H1 (cell line): ENCODE data around the gene TAC1. TPM values are rescaled to one million over a fixed set of nuclear protein-coding genes. Genes with fewer than 3 reads are reported as not detected.

Source experiments
- CTCF ChIA-PET: fragments of 300-600 bp; sonication (Branson Sonifier 250); formaldehyde crosslinking; loops from one replicate; lab custom pipeline; 2021; ENCODE audit not compliant: partially characterized antibody; lab: Charles Lee
- POLR2A ChIA-PET: fragments of 300-600 bp; sonication (Branson Sonifier 250); formaldehyde crosslinking; loops from one replicate; lab custom pipeline; 2021; ENCODE audit warnings: inconsistent platforms; ENCODE audit not compliant: partially characterized antibody; lab: Charles Lee
- DNase-seq, 2 experiments: peaks; one replicate each; pipeline versions ENCODE4 v3.0.0 to v3.0.0-alpha.2; 2010 to 2022; ENCODE audit warnings: low spot score in 2 of 2, low read depth in 1 of 2, mixed read lengths in 1 of 2
- FAIRE-seq: peaks from 2 replicates; lab custom pipeline; 2011; peaks lifted over from hg19 to GRCh38; lab: Jason Lieb, UNC
- H2AFZ ChIP-seq: 2 replicates; pipeline ENCODE4 v1.8.1; 2012; ENCODE audit warnings: low read length, inconsistent platforms
- H2AK5ac ChIP-seq: 2 replicates; pipeline ENCODE4 v1.6.1; 2013; ENCODE audit warnings: low read depth, low read length
- H2BK120ac ChIP-seq: replicated peaks from 2 replicates; pipeline ENCODE3; 2013; ENCODE audit warnings: low read depth, low read length, inconsistent platforms
- H2BK12ac ChIP-seq: 2 replicates; pipeline ENCODE4 v1.6.1; 2013; ENCODE audit warnings: low read depth, low read length
- H2BK15ac ChIP-seq: 2 replicates; pipeline ENCODE4 v1.6.1; 2013; ENCODE audit warnings: low read length
- H2BK20ac ChIP-seq: 2 replicates; pipeline ENCODE4 v1.6.1; 2013; ENCODE audit warnings: low read length
- H2BK5ac ChIP-seq: 2 replicates; pipeline ENCODE4 v1.6.1; 2013; ENCODE audit warnings: low read depth, low read length
- H3K14ac ChIP-seq: 2 replicates; pipeline ENCODE4 v1.6.1; 2013; ENCODE audit warnings: inconsistent platforms; ENCODE audit not compliant: insufficient read length
- H3K18ac ChIP-seq: 2 replicates; pipeline ENCODE4 v1.6.1; 2013; ENCODE audit warnings: low read length; ENCODE audit errors: extremely low read depth
- H3K23ac ChIP-seq: 2 replicates; pipeline ENCODE4 v1.6.1; 2013; ENCODE audit warnings: inconsistent platforms; ENCODE audit not compliant: insufficient read length
- H3K23me2 ChIP-seq: 2 replicates; pipeline ENCODE4 v1.6.1; 2013; ENCODE audit warnings: low read depth, low read length
- H3K27ac ChIP-seq: 2 replicates; pipeline ENCODE4 v1.6.1; 2011; ENCODE audit warnings: low read depth, low read length, inconsistent platforms
- H3K27me3 ChIP-seq, 4 experiments: replicated peaks in 1 of 4; 1 replicate in 1 of 4; 2 replicates in 3 of 4; pipeline versions ENCODE4 v1.6.1 to v1.8.1; 2011 to 2013; ENCODE audit warnings: low read length in 3 of 4, mild to moderate bottlenecking in 3 of 4, inconsistent platforms in 2 of 4, mixed read lengths in 2 of 4, moderate library complexity in 1 of 4; ENCODE audit not compliant: control insufficient read depth in 3 of 4, insufficient read depth in 3 of 4; ENCODE audit errors: extremely low read depth in 1 of 4
- H3K36me3 ChIP-seq, 4 experiments: 2 replicates each; pipeline versions ENCODE4 v1.6.1 to v1.8.1; 2011 to 2013; ENCODE audit warnings: mild to moderate bottlenecking in 4 of 4, low read length in 3 of 4, moderate library complexity in 2 of 4, control low read depth in 1 of 4, inconsistent platforms in 1 of 4; ENCODE audit not compliant: insufficient read depth in 4 of 4, control insufficient read depth in 2 of 4
- H3K4ac ChIP-seq: replicated peaks from 2 replicates; pipeline ENCODE3; 2013; ENCODE audit warnings: low read length, low read depth, mixed read lengths, inconsistent platforms; ENCODE audit not compliant: insufficient read length
- H3K4me1 ChIP-seq, 4 experiments: replicated peaks in 1 of 4; 1 replicate in 1 of 4; 2 replicates in 3 of 4; pipeline versions ENCODE4 v1.6.1 to v1.8.1; 2011 to 2013; ENCODE audit warnings: low read length in 3 of 4, inconsistent platforms in 2 of 4, mixed read lengths in 1 of 4; ENCODE audit not compliant: insufficient read depth in 4 of 4, control insufficient read depth in 3 of 4
- H3K4me2 ChIP-seq, 2 experiments: 2 replicates each; pipeline versions ENCODE4 v1.6.1 to v1.8.1; 2011 to 2013; ENCODE audit warnings: low read depth in 2 of 2, low read length in 2 of 2, control low read depth in 1 of 2, inconsistent platforms in 1 of 2, mild to moderate bottlenecking in 1 of 2; ENCODE audit not compliant: insufficient read depth in 1 of 2
- H3K4me3 ChIP-seq, 4 experiments: fragments of 200-600, 300-600 bp in 1 of 4; sonication (generic), shearing (Covaris generic), sonication (Bioruptor Twin) in 1 of 4; 2 replicates each; pipeline versions ENCODE4 v1.5.1 to v1.8.1; 2011 to 2016; ENCODE audit warnings: low read length in 4 of 4, low read depth in 3 of 4, control low read depth in 2 of 4, inconsistent platforms in 2 of 4, mild to moderate bottlenecking in 2 of 4, mixed read lengths in 1 of 4, moderate library complexity in 1 of 4; ENCODE audit not compliant: insufficient read depth in 2 of 4; ENCODE audit errors: extremely low read depth in 1 of 4
- H3K56ac ChIP-seq: replicated peaks from 2 replicates; pipeline ENCODE3; 2013; ENCODE audit warnings: low read depth, mild to moderate bottlenecking, mixed read lengths, low read length, inconsistent platforms; ENCODE audit not compliant: insufficient read length
- H3K79me1 ChIP-seq: 2 replicates; pipeline ENCODE4 v1.6.1; 2013; ENCODE audit warnings: low read depth, low read length, control low read depth
- H3K79me2 ChIP-seq, 2 experiments: 2 replicates each; pipeline versions ENCODE4 v1.6.1 to v1.8.1; 2012 to 2013; ENCODE audit warnings: low read length in 2 of 2, mild to moderate bottlenecking in 2 of 2, inconsistent platforms in 1 of 2; ENCODE audit not compliant: insufficient read depth in 2 of 2, control insufficient read depth in 1 of 2
- H3K9ac ChIP-seq, 4 experiments: replicated peaks in 1 of 4; 1 replicate in 1 of 4; 2 replicates in 3 of 4; pipeline versions ENCODE4 v1.6.1 to v1.8.1; 2011 to 2013; ENCODE audit warnings: low read depth in 3 of 4, low read length in 3 of 4, control low read depth in 2 of 4, mild to moderate bottlenecking in 2 of 4, moderate library complexity in 2 of 4, inconsistent platforms in 1 of 4; ENCODE audit errors: extremely low read depth in 1 of 4
- H3K9me3 ChIP-seq, 2 experiments: 2 replicates each; pipeline versions ENCODE4 v1.6.1 to v1.8.1; 2012 to 2013; ENCODE audit warnings: mild to moderate bottlenecking in 2 of 2, moderate library complexity in 2 of 2, control low read depth in 1 of 2, inconsistent platforms in 1 of 2, low read depth in 1 of 2, low read length in 1 of 2, mixed read lengths in 1 of 2; ENCODE audit not compliant: insufficient read depth in 2 of 2
- H4K20me1 ChIP-seq, 2 experiments: replicated peaks in 1 of 2; 2 replicates each; pipeline versions ENCODE3 to v1.8.1; 2011 to 2013; ENCODE audit warnings: inconsistent platforms in 2 of 2, low read length in 2 of 2, mild to moderate bottlenecking in 1 of 2; ENCODE audit not compliant: insufficient read depth in 2 of 2, control insufficient read depth in 1 of 2
- H4K5ac ChIP-seq: 2 replicates; pipeline ENCODE4 v1.6.1; 2013; ENCODE audit warnings: low read length, low read depth, mixed read lengths, inconsistent platforms; ENCODE audit not compliant: insufficient read length
- H4K8ac ChIP-seq: 2 replicates; pipeline ENCODE4 v1.8.0; 2013; ENCODE audit warnings: mild to moderate bottlenecking, moderate library complexity, low read length, inconsistent platforms; ENCODE audit not compliant: insufficient read depth; ENCODE audit errors: extremely low read depth
- H4K91ac ChIP-seq: replicated peaks from 2 replicates; pipeline ENCODE3; 2013; ENCODE audit warnings: low read length, mixed read lengths, inconsistent platforms; ENCODE audit not compliant: insufficient read length
- ATF2 ChIP-seq: IDR thresholded peaks from 2 replicates; pipeline ENCODE4 v1.6.1; 2012; ENCODE audit warnings: low read length, inconsistent platforms
- CBX5 ChIP-seq: fragments of 300-800, 300-1000 bp; sonication (generic); IDR thresholded peaks from 2 replicates; pipeline ENCODE4 v1.7.1; 2016; ENCODE audit warnings: antibody characterized with exemption, low read length, low read depth
- CBX8 ChIP-seq: fragments of 300-800, 300-1000 bp; sonication (generic); IDR thresholded peaks from 2 replicates; pipeline ENCODE4 v1.7.1; 2016; ENCODE audit warnings: low read depth, low read length, borderline replicate concordance
- EGR1 ChIP-seq: IDR thresholded peaks from 2 replicates; pipeline ENCODE4 v1.6.1; 2011; ENCODE audit warnings: low read depth, low read length, borderline replicate concordance
- EP300 ChIP-seq, 2 experiments: IDR thresholded peaks; 1 replicate in 1 of 2; 2 replicates in 1 of 2; pipeline ENCODE4 v1.6.1; 2011 to 2012; ENCODE audit warnings: low read depth in 2 of 2, low read length in 2 of 2, mild to moderate bottlenecking in 2 of 2, borderline replicate concordance in 1 of 2, inconsistent platforms in 1 of 2, moderate library complexity in 1 of 2
- EZH2 ChIP-seq: fragments of 200-600 bp; sonication (generic); IDR thresholded peaks from 2 replicates; pipeline ENCODE4 v1.7.1; 2012; ENCODE audit warnings: low read depth, mild to moderate bottlenecking, moderate library complexity, low read length, inconsistent platforms; ENCODE audit not compliant: severe bottlenecking
- GTF2F1 ChIP-seq: IDR thresholded peaks from 2 replicates; pipeline ENCODE4 v1.6.1; 2012; ENCODE audit warnings: low read depth, low read length, improper control_type of control experiment, borderline replicate concordance
- JUN ChIP-seq: IDR thresholded peaks from 2 replicates; pipeline ENCODE4 v1.6.1; 2011; ENCODE audit warnings: low read depth, mild to moderate bottlenecking, improper control_type of control experiment, low read length
- MAFK ChIP-seq: IDR thresholded peaks from 2 replicates; pipeline ENCODE4 v1.6.1; 2012; ENCODE audit warnings: low read depth, mild to moderate bottlenecking, improper control_type of control experiment, low read length
- POU5F1 ChIP-seq: IDR thresholded peaks from 2 replicates; pipeline ENCODE4 v1.6.1; 2011; ENCODE audit warnings: low read depth, mild to moderate bottlenecking, low read length, moderate library complexity
- SP1 ChIP-seq: IDR thresholded peaks from 2 replicates; pipeline ENCODE4 v1.6.1; 2011; ENCODE audit warnings: low read depth, low read length
- SRF ChIP-seq: IDR thresholded peaks from 2 replicates; pipeline ENCODE4 v1.6.1; 2011; ENCODE audit warnings: mild to moderate bottlenecking, low read depth, low read length, moderate library complexity
- SUZ12 ChIP-seq: fragments of 200-600 bp; sonication (generic); IDR thresholded peaks from 2 replicates; pipeline ENCODE4 v1.6.1; 2012; ENCODE audit warnings: mild to moderate bottlenecking, inconsistent platforms, low read length, moderate library complexity, mixed read lengths
- TAF1 ChIP-seq: IDR thresholded peaks from 2 replicates; pipeline ENCODE4 v1.6.1; 2011; ENCODE audit warnings: mild to moderate bottlenecking, low read depth, low read length
- WGBS, 2 experiments: shearing (Covaris generic) in 1 of 2; methylation state at CpG; one replicate each; pipeline versions ENCODE4 v1.1.6 to v1.1.7; 2013 to 2015; ENCODE audit warnings: low lambda C conversion rate in 2 of 2, mixed read lengths in 2 of 2, inconsistent platforms in 1 of 2, low coverage in 1 of 2, missing lambda C conversion rate in 1 of 2; ENCODE audit not compliant: insufficient replicate concordance in 2 of 2, insufficient coverage in 1 of 2, insufficient read length in 1 of 2; ENCODE audit errors: extremely low coverage in 1 of 2, missing lambda C conversion rate in 1 of 2; 5-methylcytosine and 5-hydroxymethylcytosine counted together
- polyA plus RNA-seq, 7 experiments: library from polyadenylated mRNA; depleted of rRNA in 3 of 7; stranded (reverse) in 5 of 7; unstranded in 2 of 7; fragments of >200 nt in 5 of 7; fragments of 200-250 nt in 2 of 7; gene quantifications; 1 replicate in 5 of 7; 2 replicates in 1 of 7; 4 replicates in 1 of 7; pipeline versions ENCODE4 v1.2.1 to v1.2.3, GENCODE V29; 2011 to 2013; ENCODE audit warnings: missing spikeins in 2 of 7, mixed read lengths in 2 of 7
- total RNA-seq: library from RNA; stranded (reverse); fragmentation: NEBNext Ultra II Directional; extraction: Animal tissue kit (Norgen Biotek cat#: 25700); gene quantifications from 2 replicates; pipeline ENCODE4 v1.2.1, GENCODE V29; 2021

TAC1 gene
- total and polyA plus RNA-seq, 2 of the 8 experiments (the other 6 are each of a cell fraction or from before 2014, with no cell fraction given) = 1.7 to 4.3 TPM

GRCh38 chr7:97751566-97751965, 19.7 kb downstream of the TAC1 start:
- H3K79me1 ChIP-seq = no peaks in the 10 kb centered on the region
- no peaks in the 10 kb centered on the region; the same call in 1 of the 2 replicates for H3K23me2 ChIP-seq
- H3K27ac ChIP-seq = no peak overlapping the region
- H3K27me3 ChIP-seq = no peaks in the 10 kb centered on the region
- H3K36me3 ChIP-seq = no peaks in the 10 kb centered on the region
- H3K9ac ChIP-seq = no peak overlapping the region
- H4K8ac ChIP-seq = no peak overlapping the region
- ChIA-PET POLR2A (no interaction called here), CTCF (no interaction called here)
- no peak overlapping the region for H3K4me2 ChIP-seq
- H4K20me1 ChIP-seq = no peaks in the 10 kb centered on the region
- H3K56ac ChIP-seq = no peak overlapping the region
- no peak overlapping the region for H2AFZ ChIP-seq
- no peaks in the 10 kb centered on the region for H3K4me1 ChIP-seq
- H3K9me3 ChIP-seq = no peaks in the 10 kb centered on the region
- H2BK120ac ChIP-seq = no peak overlapping the region
- no peak overlapping the region for H4K91ac ChIP-seq
- no peak overlapping the region for H2BK15ac ChIP-seq
- no peak overlapping the region for H3K4ac ChIP-seq
- no peak for FAIRE-seq
- H2BK20ac ChIP-seq = no peak overlapping the region
- no peak overlapping the region for H2BK5ac ChIP-seq
- WGBS, 2 experiments = 85% methylated on average over 2 of the region's 2 CpGs; no CpG with 5 or more reads in 1 of the 2 experiments
- DNase-seq = no peak
- H3K4me3 ChIP-seq = no peak overlapping the region
- no peak overlapping the region for H3K23ac ChIP-seq
- H3K79me2 ChIP-seq = no peaks in the 10 kb centered on the region
- no peak overlapping the region for H2BK12ac ChIP-seq
- H2AK5ac ChIP-seq = no peak overlapping the region
- no peak overlapping the region for H3K18ac ChIP-seq
- H3K14ac ChIP-seq = no peak overlapping the region
- H4K5ac ChIP-seq = no peak overlapping the region
- TF ChIP-seq CBX8 = no peak
- TF ChIP-seq SUZ12 = no peak
- TF ChIP-seq GTF2F1 = no peak
- TF ChIP-seq MAFK = no peak
- no peak for TF ChIP-seq SRF
- no peak for TF ChIP-seq EGR1
- no peak for TF ChIP-seq CBX5
- TF ChIP-seq EZH2 = no peak
- no peak for TF ChIP-seq SP1
- no peak for TF ChIP-seq POU5F1
- TF ChIP-seq ATF2 = no peak
- no peak for TF ChIP-seq EP300 (IDR thresholded peaks at IDR 0.05; ENCODE audit: borderline replicate concordance in 1 of 2, low read depth in 2 of 2, low read length in 2 of 2)
- no peak for TF ChIP-seq TAF1
- no peak for TF ChIP-seq JUN
